ENCODE measurements around the gene CSRNP3.

CSRNP3 gene

DNA sequence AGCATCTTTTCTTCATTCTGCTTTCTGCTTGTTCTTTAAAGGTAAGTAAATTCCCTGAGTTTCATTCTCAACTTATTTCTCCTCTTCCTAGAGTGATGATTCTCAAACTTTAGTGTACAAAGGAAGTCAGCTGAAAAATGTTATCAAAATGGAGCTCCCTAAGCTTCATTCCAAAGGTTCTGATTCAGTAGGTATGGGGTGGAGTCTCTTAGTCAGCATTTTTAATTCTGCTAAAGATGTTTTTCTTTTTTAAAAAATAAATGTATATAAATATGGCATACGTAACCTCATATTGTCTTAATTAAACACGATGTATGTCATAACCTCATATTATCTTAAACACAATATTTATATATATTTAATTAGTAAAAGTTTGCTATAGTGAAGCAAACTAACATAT lies 3.1 kb upstream of the CSRNP3 start:
- no peak overlapping the region for H3K9ac ChIP-seq (ENCODE audit: low read length)
- DNase-seq, result no peak
- H3K79me2 ChIP-seq (ENCODE audit: control insufficient read depth, insufficient read depth, low read length, poor library complexity), result no peaks in the 10 kb centered on the region
- H3K4me3 ChIP-seq (ENCODE audit: low read depth, low read length), result no peak overlapping the region
- no peaks in the 10 kb centered on the region for H3K27me3 ChIP-seq (ENCODE audit: insufficient read depth, low read length)
- H3K4me1 ChIP-seq (ENCODE audit: control insufficient read depth in 1 of 2, insufficient read depth in 2 of 2, low read length in 2 of 2), result no peaks in the 10 kb centered on the region
- no peak overlapping the region for H3K14ac ChIP-seq (ENCODE audit: low read length)
- no peak overlapping the region for H4K8ac ChIP-seq (ENCODE audit: low read depth, low read length)
- no peak overlapping the region for H4K12ac ChIP-seq (ENCODE audit: low read depth, low read length)
- no peak overlapping the region for H2BK120ac ChIP-seq (ENCODE audit: insufficient read depth, low read length, poor library complexity)
- no peak overlapping the region for H4K91ac ChIP-seq (ENCODE audit: low read depth, low read length)
- H3K79me1 ChIP-seq (ENCODE audit: low read length), result no peaks in the 10 kb centered on the region
- no CpG with 5 or more reads among the region's 2 CpGs for WGBS (ENCODE audit: extremely low coverage, insufficient coverage, insufficient read length)
- no peak overlapping the region for H3K27ac ChIP-seq (ENCODE audit: low read depth, low read length)
- no peak overlapping the region for H2AK5ac ChIP-seq (ENCODE audit: low read length)
- no peak overlapping the region for H3K4me2 ChIP-seq (ENCODE audit: low read length)
- no peak overlapping the region for H2AFZ ChIP-seq (ENCODE audit: insufficient read depth, low read length, poor library complexity)
- H3K9me3 ChIP-seq (ENCODE audit: insufficient read depth, low read depth, low read length), result no peaks in the 10 kb centered on the region
- no peak overlapping the region for H3K4ac ChIP-seq (ENCODE audit: low read depth, low read length)
- H2BK5ac ChIP-seq (ENCODE audit: low read depth, low read length, poor library complexity), result no peak overlapping the region
- H3K36me3 ChIP-seq (ENCODE audit: control insufficient read depth in 1 of 2, insufficient read depth in 2 of 2, low read length in 2 of 2), result no peaks in the 10 kb centered on the region
- no peak overlapping the region for H2BK12ac ChIP-seq (ENCODE audit: low read length)
- no peak overlapping the region for H3K23ac ChIP-seq (ENCODE audit: low read length)
- H3K18ac ChIP-seq (ENCODE audit: low read length), result no peak overlapping the region

DNA sequence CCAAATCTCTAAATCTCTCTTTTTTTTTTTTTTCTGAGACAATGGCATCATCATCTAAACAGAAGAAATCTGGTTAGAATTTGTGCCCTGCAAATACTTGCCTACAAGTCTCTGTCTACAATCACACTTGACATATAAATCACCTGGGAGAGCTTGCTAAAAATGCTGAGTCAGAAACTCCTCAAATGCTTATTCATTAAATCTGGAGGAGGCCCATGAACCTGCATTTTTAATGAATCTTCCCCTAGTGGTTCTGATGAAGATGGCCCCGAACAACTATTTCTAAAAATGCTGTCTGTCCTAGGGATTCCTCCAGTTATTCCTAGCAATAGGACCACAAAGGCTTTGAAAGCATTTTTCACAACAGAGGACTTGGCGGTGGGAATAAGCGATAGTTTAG lies 1.6 kb upstream of the CSRNP3 start:
- Histone ChIP-seq H3K14ac (ENCODE audit: low read length) (no peak overlapping the region), H3K4me3 (ENCODE audit: low read depth, low read length) (no peak overlapping the region), H3K36me3 (ENCODE audit: control insufficient read depth in 1 of 2, insufficient read depth in 2 of 2, low read length in 2 of 2) (no peaks in the 10 kb centered on the region), H3K27me3 (ENCODE audit: insufficient read depth, low read length) (no peaks in the 10 kb centered on the region), H2AK5ac (ENCODE audit: low read length) (no peak overlapping the region), H3K9ac (ENCODE audit: low read length) (no peak overlapping the region), H4K91ac (ENCODE audit: low read depth, low read length) (no peak overlapping the region), H2BK5ac (ENCODE audit: low read depth, low read length, poor library complexity) (no peak overlapping the region), H2AFZ (ENCODE audit: insufficient read depth, low read length, poor library complexity) (no peak overlapping the region), H3K23ac (ENCODE audit: low read length) (no peak overlapping the region), H3K18ac (ENCODE audit: low read length) (no peak overlapping the region), H3K27ac (ENCODE audit: low read depth, low read length) (no peak overlapping the region), H3K79me2 (ENCODE audit: control insufficient read depth, insufficient read depth, low read length, poor library complexity) (no peaks in the 10 kb centered on the region), H3K9me3 (ENCODE audit: insufficient read depth, low read depth, low read length) (no peaks in the 10 kb centered on the region), H3K4me1 (ENCODE audit: control insufficient read depth in 1 of 2, insufficient read depth in 2 of 2, low read length in 2 of 2) (no peaks in the 10 kb centered on the region), H2BK120ac (ENCODE audit: insufficient read depth, low read length, poor library complexity) (no peak overlapping the region), H2BK12ac (ENCODE audit: low read length) (no peak overlapping the region), H4K8ac (ENCODE audit: low read depth, low read length) (no peak overlapping the region), H3K79me1 (ENCODE audit: low read length) (no peaks in the 10 kb centered on the region), H3K4ac (ENCODE audit: low read depth, low read length) (no peak overlapping the region), H4K12ac (ENCODE audit: low read depth, low read length) (no peak overlapping the region), H3K4me2 (ENCODE audit: low read length) (no peak overlapping the region)
- DNase-seq, result no peak
- WGBS (ENCODE audit: extremely low coverage, insufficient coverage, insufficient read length), result no CpG with 5 or more reads among the region's 3 CpGs

DNA sequence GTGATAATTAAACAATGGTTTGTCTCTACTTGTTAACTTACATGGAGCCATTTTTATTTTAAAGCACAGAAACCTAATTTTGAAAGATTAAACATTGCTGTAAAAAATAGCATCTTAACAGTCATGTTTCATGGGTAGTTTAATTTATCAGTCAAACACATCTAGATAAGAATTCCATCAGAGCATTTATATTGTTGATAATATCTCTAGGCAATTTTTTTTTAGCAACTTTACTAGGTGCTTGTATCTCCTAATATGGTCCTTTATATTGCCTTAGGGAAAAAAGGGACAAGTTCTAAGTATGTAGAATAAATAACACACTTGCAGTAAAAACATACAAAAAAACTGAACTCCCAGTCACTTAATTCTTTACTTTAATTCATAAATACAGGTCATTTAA lies 863 bp downstream of the CSRNP3 start:
- Histone ChIP-seq H2BK12ac (ENCODE audit: low read length) (no peak overlapping the region), H2BK120ac (ENCODE audit: insufficient read depth, low read length, poor library complexity) (no peak overlapping the region), H3K79me1 (ENCODE audit: low read length) (no peaks in the 10 kb centered on the region), H2AFZ (ENCODE audit: insufficient read depth, low read length, poor library complexity) (no peak overlapping the region), H3K14ac (ENCODE audit: low read length) (no peak overlapping the region), H3K36me3 (ENCODE audit: control insufficient read depth in 1 of 2, insufficient read depth in 2 of 2, low read length in 2 of 2) (no peaks in the 10 kb centered on the region), H4K12ac (ENCODE audit: low read depth, low read length) (no peak overlapping the region), H4K91ac (ENCODE audit: low read depth, low read length) (no peak overlapping the region), H2AK5ac (ENCODE audit: low read length) (no peak overlapping the region), H3K4me3 (ENCODE audit: low read depth, low read length) (no peak overlapping the region), H3K27me3 (ENCODE audit: insufficient read depth, low read length) (no peaks in the 10 kb centered on the region), H3K27ac (ENCODE audit: low read depth, low read length) (no peak overlapping the region), H4K8ac (ENCODE audit: low read depth, low read length) (no peak overlapping the region), H3K79me2 (ENCODE audit: control insufficient read depth, insufficient read depth, low read length, poor library complexity) (no peaks in the 10 kb centered on the region), H3K9me3 (ENCODE audit: insufficient read depth, low read depth, low read length) (no peaks in the 10 kb centered on the region), H2BK5ac (ENCODE audit: low read depth, low read length, poor library complexity) (no peak overlapping the region), H3K4me2 (ENCODE audit: low read length) (no peak overlapping the region), H3K4me1 (ENCODE audit: control insufficient read depth in 1 of 2, insufficient read depth in 2 of 2, low read length in 2 of 2) (no peaks in the 10 kb centered on the region), H3K23ac (ENCODE audit: low read length) (no peak overlapping the region), H3K9ac (ENCODE audit: low read length) (no peak overlapping the region), H3K4ac (ENCODE audit: low read depth, low read length) (no peak overlapping the region), H3K18ac (ENCODE audit: low read length) (no peak overlapping the region)
- no peak for DNase-seq

DNA sequence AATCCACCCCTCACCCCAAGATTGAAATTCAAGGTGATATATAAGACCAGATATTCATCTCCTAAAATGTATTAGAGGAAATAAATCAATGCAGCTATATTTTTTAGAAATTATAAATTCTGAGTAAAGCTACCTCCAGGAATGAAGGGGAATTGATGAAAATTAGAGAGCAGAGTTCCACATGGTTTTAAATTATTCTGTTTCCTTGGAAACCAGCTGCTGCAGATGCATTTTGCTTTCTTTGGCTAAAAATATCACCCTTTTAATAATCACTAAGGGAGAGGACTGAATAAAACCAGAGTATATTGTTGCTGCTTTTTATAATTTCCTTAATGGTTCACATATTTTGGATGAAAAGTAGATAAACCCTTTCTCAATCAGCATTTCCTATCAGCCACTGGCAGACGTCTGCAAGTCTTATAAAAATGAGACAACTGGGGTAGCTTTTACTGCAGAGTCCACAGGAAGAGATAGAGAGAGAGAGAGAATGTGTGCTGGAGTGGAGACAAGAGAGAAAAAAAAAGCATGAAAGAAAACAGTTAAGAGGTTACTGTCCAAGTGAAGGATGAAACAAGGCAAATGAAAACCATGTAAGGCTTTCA lies 2.0 kb downstream of the CSRNP3 start:
- no CpG with 5 or more reads among the region's 1 CpG for WGBS (ENCODE audit: extremely low coverage, insufficient coverage, insufficient read length)
- H3K23ac ChIP-seq (ENCODE audit: low read length), result no peak overlapping the region
- no peak overlapping the region for H4K91ac ChIP-seq (ENCODE audit: low read depth, low read length)
- no peaks in the 10 kb centered on the region for H3K4me1 ChIP-seq (ENCODE audit: control insufficient read depth in 1 of 2, insufficient read depth in 2 of 2, low read length in 2 of 2)
- no peak overlapping the region for H3K4me2 ChIP-seq (ENCODE audit: low read length)
- H3K79me2 ChIP-seq (ENCODE audit: control insufficient read depth, insufficient read depth, low read length, poor library complexity), result no peaks in the 10 kb centered on the region
- no peak overlapping the region for H3K9ac ChIP-seq (ENCODE audit: low read length)
- no peak overlapping the region for H2BK5ac ChIP-seq (ENCODE audit: low read depth, low read length, poor library complexity)
- no peak overlapping the region for H2BK12ac ChIP-seq (ENCODE audit: low read length)
- H3K4me3 ChIP-seq (ENCODE audit: low read depth, low read length), result no peak overlapping the region
- no peak overlapping the region for H4K8ac ChIP-seq (ENCODE audit: low read depth, low read length)
- no peaks in the 10 kb centered on the region for H3K36me3 ChIP-seq (ENCODE audit: control insufficient read depth in 1 of 2, insufficient read depth in 2 of 2, low read length in 2 of 2)
- no peaks in the 10 kb centered on the region for H3K79me1 ChIP-seq (ENCODE audit: low read length)
- no peak overlapping the region for H3K4ac ChIP-seq (ENCODE audit: low read depth, low read length)
- no peak overlapping the region for H3K27ac ChIP-seq (ENCODE audit: low read depth, low read length)
- H3K18ac ChIP-seq (ENCODE audit: low read length), result no peak overlapping the region
- no peak overlapping the region for H2AK5ac ChIP-seq (ENCODE audit: low read length)
- H4K12ac ChIP-seq (ENCODE audit: low read depth, low read length), result no peak overlapping the region
- H3K9me3 ChIP-seq (ENCODE audit: insufficient read depth, low read depth, low read length), result no peaks in the 10 kb centered on the region
- H3K27me3 ChIP-seq (ENCODE audit: insufficient read depth, low read length), result no peaks in the 10 kb centered on the region
- H3K14ac ChIP-seq (ENCODE audit: low read length), result no peak overlapping the region
- DNase-seq, result no peak
- no peak overlapping the region for H2BK120ac ChIP-seq (ENCODE audit: insufficient read depth, low read length, poor library complexity)
- H2AFZ ChIP-seq (ENCODE audit: insufficient read depth, low read length, poor library complexity), result no peak overlapping the region
